Measurements from ENCODE around the gene MLLT10.

DNA sequence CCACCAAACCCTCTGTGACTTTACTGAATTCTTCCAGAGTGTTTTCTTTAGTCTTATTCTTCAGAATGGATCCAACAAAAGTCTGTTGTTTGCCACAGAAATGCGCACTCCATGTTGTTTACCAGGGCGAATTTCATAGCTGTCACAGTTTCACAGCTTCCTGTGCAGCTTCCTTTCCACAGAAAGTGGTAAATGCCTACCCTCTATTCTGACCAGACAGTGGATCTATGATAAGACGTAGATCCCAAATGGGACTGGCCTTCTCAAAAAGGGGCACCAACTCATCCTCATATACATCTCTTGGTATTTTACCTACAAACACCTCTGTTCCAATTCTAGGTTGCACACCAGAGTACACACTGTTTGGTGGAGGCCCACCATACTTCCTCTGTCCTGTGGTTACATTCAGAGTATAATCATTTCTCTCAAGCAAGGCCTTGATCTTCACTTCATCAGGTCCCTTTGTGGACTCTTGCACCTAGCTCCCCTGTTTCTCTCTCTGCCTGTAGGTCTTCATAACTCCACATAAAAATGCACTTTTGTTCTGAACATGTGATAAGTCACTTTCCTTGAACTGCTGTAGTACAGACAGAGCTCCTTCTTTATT, 91.7 kb downstream of the MLLT10 start:
- TF ChIP-seq CTCF (IDR thresholded peaks at IDR 0.05) (no peak), EZH2 (IDR thresholded peaks at IDR 0.05) (no peak), EZH2phosphoT487 (IDR thresholded peaks at IDR 0.05) (no peak)

Measured in neural progenitor cell (in vitro differentiated cells).